ENCODE results near the gene SIL1.

SIL1 gene

GRCh38 chr5:138990986-138991590 is 207.1 kb downstream of the SIL1 start:
- peaks cover 4% of the 10 kb centered on the region; the same call in 1 of the 2 replicates for H3K9me3 ChIP-seq (ENCODE audit: insufficient read depth, low read depth, low read length)
- no peak overlapping the region for H3K27ac ChIP-seq (ENCODE audit: low read depth, low read length)
- H3K27me3 ChIP-seq (ENCODE audit: insufficient read depth, low read length): no peaks in the 10 kb centered on the region
- no peaks in the 10 kb centered on the region for H3K4me1 ChIP-seq (ENCODE audit: insufficient read depth, low read length)
- no peak overlapping the region for H3K4me3 ChIP-seq (ENCODE audit: low read length)
- no peak overlapping the region for H3K9ac ChIP-seq (ENCODE audit: low read depth, low read length)
- no peaks in the 10 kb centered on the region for H3K36me3 ChIP-seq (ENCODE audit: insufficient read depth, low read length)
- 93% methylated on average over 4 of the region's 4 CpGs for WGBS

GRCh38 chr5:138989720-138990119 is 208.4 kb downstream of the SIL1 start:
- WGBS: 94% methylated on average over 6 of the region's 6 CpGs
- H3K36me3 ChIP-seq (ENCODE audit: insufficient read depth, low read length): no peaks in the 10 kb centered on the region

GRCh38 chr5:138986186-138986800 is 211.9 kb downstream of the SIL1 start:
- H3K9ac ChIP-seq (ENCODE audit: low read depth, low read length): no peak overlapping the region
- no peaks in the 10 kb centered on the region for H3K4me1 ChIP-seq (ENCODE audit: insufficient read depth, low read length)
- no peak overlapping the region for H3K27ac ChIP-seq (ENCODE audit: low read depth, low read length)
- H3K4me3 ChIP-seq (ENCODE audit: low read length): no peak overlapping the region
- no peaks in the 10 kb centered on the region for H3K27me3 ChIP-seq (ENCODE audit: insufficient read depth, low read length)
- no peaks in the 10 kb centered on the region for H3K36me3 ChIP-seq (ENCODE audit: insufficient read depth, low read length)
- H3K9me3 ChIP-seq (ENCODE audit: insufficient read depth, low read depth, low read length): no peaks in the 10 kb centered on the region
- 89% methylated on average over 5 of the region's 5 CpGs for WGBS

More at GRCh38 chr5:138989720-138990119, 208.4 kb downstream of the SIL1 start:
- H3K9ac ChIP-seq (ENCODE audit: low read depth, low read length): no peak overlapping the region
- no peak overlapping the region for H3K27ac ChIP-seq (ENCODE audit: low read depth, low read length)
- H3K4me3 ChIP-seq (ENCODE audit: low read length): no peak overlapping the region
- H3K4me1 ChIP-seq (ENCODE audit: insufficient read depth, low read length): no peaks in the 10 kb centered on the region
- no peaks in the 10 kb centered on the region for H3K27me3 ChIP-seq (ENCODE audit: insufficient read depth, low read length)
- H3K9me3 ChIP-seq (ENCODE audit: insufficient read depth, low read depth, low read length): no peaks in the 10 kb centered on the region

DNA sequence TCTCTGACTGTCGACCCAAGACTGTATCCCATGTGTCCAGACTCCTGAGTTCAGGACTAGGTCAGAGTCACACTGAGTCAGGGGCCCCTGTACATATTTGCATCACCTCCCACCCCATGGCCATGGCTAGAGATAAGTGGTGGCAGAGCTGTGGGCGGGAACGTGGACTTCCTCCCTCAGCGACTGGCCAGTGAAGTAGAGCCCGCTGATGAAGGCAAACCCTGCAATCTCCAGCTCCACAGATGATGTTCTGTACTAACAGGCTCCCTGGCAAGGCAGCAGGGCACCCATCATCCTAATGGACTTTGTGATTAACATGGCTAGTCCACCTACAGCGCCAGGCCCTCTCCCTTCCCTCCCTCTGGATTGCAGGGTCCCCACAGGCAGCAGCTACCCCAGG is 212.5 kb downstream of the SIL1 start:
- Histone ChIP-seq H3K9ac (ENCODE audit: low read depth, low read length) (no peak overlapping the region), H3K4me3 (ENCODE audit: low read length) (no peak overlapping the region), H3K27me3 (ENCODE audit: insufficient read depth, low read length) (no peaks in the 10 kb centered on the region), H3K27ac (ENCODE audit: low read depth, low read length) (no peak overlapping the region), H3K36me3 (ENCODE audit: insufficient read depth, low read length) (no peaks in the 10 kb centered on the region), H3K9me3 (ENCODE audit: insufficient read depth, low read depth, low read length) (no peaks in the 10 kb centered on the region), H3K4me1 (ENCODE audit: insufficient read depth, low read length) (no peaks in the 10 kb centered on the region)
- 88% methylated on average over 6 of the region's 6 CpGs for WGBS

DNA sequence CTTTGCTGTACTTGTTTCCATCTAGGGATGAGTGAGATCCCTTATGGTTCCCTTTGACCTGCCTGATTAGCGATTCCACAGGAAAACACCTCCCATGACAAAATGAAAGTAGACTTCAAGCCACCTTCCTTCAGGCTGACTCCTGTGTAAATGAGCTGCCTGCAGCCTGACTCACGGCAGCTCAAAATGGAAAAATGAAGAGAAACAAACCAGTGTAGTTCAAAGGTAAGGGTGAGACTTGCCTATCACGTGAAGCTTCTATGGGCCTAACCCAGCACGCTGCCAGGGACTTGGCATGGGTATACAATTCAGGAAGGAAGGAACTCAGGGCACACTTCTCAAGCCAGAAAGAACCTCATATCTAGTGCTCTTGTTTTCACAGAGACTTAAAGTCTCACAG is 212.9 kb downstream of the SIL1 start:
- no peaks in the 10 kb centered on the region for H3K36me3 ChIP-seq (ENCODE audit: insufficient read depth, low read length)
- H3K4me3 ChIP-seq (ENCODE audit: low read length): no peak overlapping the region
- H3K9ac ChIP-seq (ENCODE audit: low read depth, low read length): no peak overlapping the region
- H3K27me3 ChIP-seq (ENCODE audit: insufficient read depth, low read length): no peaks in the 10 kb centered on the region
- 86% methylated on average over 4 of the region's 4 CpGs for WGBS
- no peaks in the 10 kb centered on the region for H3K4me1 ChIP-seq (ENCODE audit: insufficient read depth, low read length)
- H3K9me3 ChIP-seq (ENCODE audit: insufficient read depth, low read depth, low read length): no peaks in the 10 kb centered on the region
- no peak overlapping the region for H3K27ac ChIP-seq (ENCODE audit: low read depth, low read length)

GRCh38 chr5:138983984-138984383 is 214.2 kb downstream of the SIL1 start:
- Histone ChIP-seq H3K4me3 (ENCODE audit: low read length) (no peak overlapping the region), H3K9ac (ENCODE audit: low read depth, low read length) (no peak overlapping the region), H3K27ac (ENCODE audit: low read depth, low read length) (no peak overlapping the region), H3K4me1 (ENCODE audit: insufficient read depth, low read length) (no peaks in the 10 kb centered on the region), H3K36me3 (ENCODE audit: insufficient read depth, low read length) (no peaks in the 10 kb centered on the region), H3K27me3 (ENCODE audit: insufficient read depth, low read length) (no peaks in the 10 kb centered on the region), H3K9me3 (ENCODE audit: insufficient read depth, low read depth, low read length) (no peaks in the 10 kb centered on the region)
- 87% methylated on average over 1 of the region's 2 CpGs for WGBS

DNA sequence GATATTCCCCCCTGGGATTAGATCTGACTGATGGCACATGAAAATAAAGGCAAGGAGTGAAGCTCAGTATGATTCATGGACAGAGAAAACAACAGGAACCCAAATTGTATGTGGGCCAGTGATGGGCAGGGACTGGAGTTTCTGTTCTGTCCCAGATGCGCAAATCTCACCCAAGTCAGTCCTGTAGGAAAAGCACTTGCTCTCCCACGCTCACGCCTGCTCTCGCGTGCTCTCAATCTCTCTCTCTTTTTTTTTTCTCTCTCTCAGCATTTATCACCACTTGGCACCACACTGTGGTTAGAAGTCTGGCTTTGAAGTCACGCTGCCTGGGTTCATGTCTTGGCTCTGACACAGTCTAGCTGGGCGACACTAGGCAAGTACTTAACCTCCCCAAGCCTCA is 216.6 kb downstream of the SIL1 start:
- Histone ChIP-seq H3K9ac (ENCODE audit: low read depth, low read length) (no peak overlapping the region), H3K36me3 (ENCODE audit: insufficient read depth, low read length) (no peaks in the 10 kb centered on the region), H3K9me3 (ENCODE audit: insufficient read depth, low read depth, low read length) (no peaks in the 10 kb centered on the region), H3K4me3 (ENCODE audit: low read length) (no peak overlapping the region), H3K27me3 (ENCODE audit: insufficient read depth, low read length) (no peaks in the 10 kb centered on the region), H3K27ac (ENCODE audit: low read depth, low read length) (no peak overlapping the region), H3K4me1 (ENCODE audit: insufficient read depth, low read length) (peaks cover 11% of the 10 kb centered on the region)
- 94% methylated on average over 7 of the region's 7 CpGs for WGBS

DNA sequence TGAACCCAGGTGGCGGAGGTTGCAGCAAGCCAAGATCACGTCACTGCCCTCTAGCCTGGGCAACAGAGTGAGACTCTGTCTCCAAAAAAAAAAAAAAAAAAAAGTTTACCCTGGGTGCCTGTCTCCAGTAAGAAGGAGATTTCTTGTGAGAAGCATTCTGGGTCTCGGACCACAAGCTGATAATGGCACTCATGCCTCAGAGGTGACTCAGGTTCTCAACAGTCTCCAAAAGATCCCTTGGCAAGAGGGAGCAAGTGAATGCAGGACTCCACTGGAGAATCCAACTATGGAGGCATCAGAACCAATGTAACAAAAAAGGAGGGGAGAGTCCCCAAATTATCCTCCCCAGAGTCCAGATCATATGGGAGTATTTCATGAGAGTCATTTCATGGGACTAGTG is 217.0 kb downstream of the SIL1 start:
- H3K27me3 ChIP-seq (ENCODE audit: insufficient read depth, low read length): no peaks in the 10 kb centered on the region
- H3K4me1 ChIP-seq (ENCODE audit: insufficient read depth, low read length): peaks cover 11% of the 10 kb centered on the region
- H3K9ac ChIP-seq (ENCODE audit: low read depth, low read length): no peak overlapping the region
- no peak overlapping the region for H3K27ac ChIP-seq (ENCODE audit: low read depth, low read length)
- WGBS: 92% methylated on average over 3 of the region's 3 CpGs
- H3K9me3 ChIP-seq (ENCODE audit: insufficient read depth, low read depth, low read length): no peaks in the 10 kb centered on the region
- H3K36me3 ChIP-seq (ENCODE audit: insufficient read depth, low read length): no peaks in the 10 kb centered on the region
- no peak overlapping the region for H3K4me3 ChIP-seq (ENCODE audit: low read length)

DNA sequence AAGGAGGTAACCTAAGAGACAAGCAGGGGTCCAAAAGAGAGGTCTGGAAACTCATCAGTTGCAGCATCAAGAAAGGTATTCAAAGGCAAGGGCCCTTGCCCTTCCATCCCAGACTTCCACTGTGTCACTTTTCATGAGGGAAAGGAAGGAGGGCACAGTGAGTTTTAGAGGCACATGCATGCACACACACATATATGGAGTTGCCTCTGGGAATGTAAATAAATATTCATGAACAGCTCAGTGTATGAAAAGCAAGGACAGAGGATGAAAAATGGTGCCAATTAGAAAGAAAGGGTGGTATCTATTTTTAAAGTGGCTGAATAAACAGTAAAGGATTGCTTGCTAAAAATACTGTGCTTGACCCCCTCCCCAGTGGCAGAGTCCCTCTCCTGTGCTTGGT is 217.7 kb downstream of the SIL1 start:
- H3K36me3 ChIP-seq (ENCODE audit: insufficient read depth, low read length): no peaks in the 10 kb centered on the region
- no peaks in the 10 kb centered on the region for H3K27me3 ChIP-seq (ENCODE audit: insufficient read depth, low read length)
- peaks cover 11% of the 10 kb centered on the region for H3K4me1 ChIP-seq (ENCODE audit: insufficient read depth, low read length)
- no peak overlapping the region for H3K9ac ChIP-seq (ENCODE audit: low read depth, low read length)
- no peak overlapping the region for H3K4me3 ChIP-seq (ENCODE audit: low read length)
- no peak overlapping the region for H3K27ac ChIP-seq (ENCODE audit: low read depth, low read length)
- H3K9me3 ChIP-seq (ENCODE audit: insufficient read depth, low read depth, low read length): no peaks in the 10 kb centered on the region

DNA sequence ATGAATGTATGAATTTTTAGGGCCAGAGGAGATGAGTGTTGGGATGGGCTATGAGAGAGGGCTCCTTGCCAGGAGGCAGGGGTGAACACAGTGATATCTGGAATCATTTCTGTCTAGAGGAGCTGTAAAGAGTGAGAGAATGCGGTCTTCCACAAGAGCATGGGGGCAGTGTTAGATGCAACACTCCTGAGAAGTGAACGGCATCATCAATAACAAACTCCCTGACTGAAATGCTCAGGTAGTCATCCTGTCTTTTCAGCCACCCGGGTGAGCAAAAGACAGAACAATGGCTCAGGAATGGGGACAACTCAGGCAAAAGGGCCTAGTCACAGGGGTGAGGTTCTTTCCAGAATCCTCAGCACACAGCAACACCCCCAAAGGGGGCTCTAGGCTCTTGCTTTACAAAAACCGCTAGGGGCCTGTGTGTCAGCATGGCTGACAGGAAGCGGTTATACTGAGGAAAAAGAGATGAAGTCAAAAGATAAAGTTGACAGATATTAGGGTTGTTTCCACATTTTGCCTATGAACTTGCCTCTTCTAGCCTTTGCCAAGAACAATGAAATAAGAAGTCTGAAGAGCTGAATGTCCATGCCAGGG is 218.4 kb downstream of the SIL1 start:
- no peaks in the 10 kb centered on the region for H3K27me3 ChIP-seq (ENCODE audit: insufficient read depth, low read length)
- no peak overlapping the region for H3K9ac ChIP-seq (ENCODE audit: low read depth, low read length)
- whole genome bisulfite sequencing: 89% methylated on average over 5 of the region's 5 CpGs
- no peaks in the 10 kb centered on the region for H3K36me3 ChIP-seq (ENCODE audit: insufficient read depth, low read length)
- H3K27ac ChIP-seq (ENCODE audit: low read depth, low read length): no peak overlapping the region
- H3K4me3 ChIP-seq (ENCODE audit: low read length): no peak overlapping the region
- no peaks in the 10 kb centered on the region for H3K9me3 ChIP-seq (ENCODE audit: insufficient read depth, low read depth, low read length)
- H3K4me1 ChIP-seq (ENCODE audit: insufficient read depth, low read length): peaks cover 11% of the 10 kb centered on the region

GRCh38 chr5:138978581-138978980 is 219.6 kb downstream of the SIL1 start:
- no peaks in the 10 kb centered on the region for H3K9me3 ChIP-seq (ENCODE audit: insufficient read depth, low read depth, low read length)
- no peaks in the 10 kb centered on the region for H3K36me3 ChIP-seq (ENCODE audit: insufficient read depth, low read length)
- H3K4me3 ChIP-seq (ENCODE audit: low read length): no peak overlapping the region
- no peak overlapping the region for H3K9ac ChIP-seq (ENCODE audit: low read depth, low read length)
- no peak overlapping the region for H3K27ac ChIP-seq (ENCODE audit: low read depth, low read length)
- H3K27me3 ChIP-seq (ENCODE audit: insufficient read depth, low read length): no peaks in the 10 kb centered on the region
- no CpG with 5 or more reads among the region's 1 CpG for WGBS
- peaks cover 11% of the 10 kb centered on the region for H3K4me1 ChIP-seq (ENCODE audit: insufficient read depth, low read length)
